GM18502 (cell line): ENCODE results near the gene PANK1.
A peak's percentile ranks its signal among the peaks of the same experiment; 100 is the strongest.

Experiments used
- ATAC-seq: cut with Tn5 transposase; IDR thresholded peaks from one replicate; pipeline ENCODE4 v1.9.1; 2021; ENCODE audit warnings: mild to moderate bottlenecking; ENCODE audit not compliant: unreplicated experiment, poor library complexity

PANK1 gene

DNA sequence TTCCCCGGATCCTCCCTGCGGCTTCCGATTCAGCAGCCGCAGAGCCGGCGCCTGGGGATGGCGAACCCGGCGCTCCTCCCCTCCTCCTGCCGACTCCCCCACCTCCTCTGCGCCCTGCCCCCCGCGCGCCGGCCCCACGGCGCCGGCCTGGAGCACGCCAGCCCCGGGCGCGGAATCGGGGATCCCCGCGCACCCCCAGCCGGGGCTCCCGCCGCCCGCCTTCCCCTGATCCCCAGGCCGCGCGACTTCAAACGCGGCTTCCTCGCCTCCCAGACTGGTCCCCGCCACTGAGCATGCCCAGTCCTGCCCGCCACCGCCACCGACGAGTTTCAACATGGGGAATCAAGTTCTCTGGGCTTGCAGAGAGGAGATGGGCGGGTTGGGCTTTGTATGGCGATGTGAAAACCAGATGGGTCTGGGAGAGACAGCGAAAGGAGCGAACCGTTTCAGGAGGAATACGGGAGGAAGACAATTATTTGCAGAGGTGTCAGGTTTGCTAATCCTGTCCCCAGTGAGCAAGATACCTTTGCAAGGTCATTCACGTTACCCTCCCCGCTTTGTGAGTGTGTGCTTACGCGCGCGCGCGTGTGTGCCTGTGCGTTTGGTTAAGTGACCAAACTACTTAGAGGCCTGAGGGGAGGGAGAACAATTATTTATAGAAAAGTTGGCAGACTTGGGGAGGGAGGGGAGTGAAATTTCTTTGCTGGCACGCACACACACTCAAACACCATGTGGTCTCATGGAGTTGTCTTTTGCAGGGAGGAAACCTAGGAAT, at the start of gene PANK1:
Gene PANK1 (minus strand): TSS at position 276 of the 775 bp plus-strand sequence. CDS start 351 bp downstream, outside the sequence.
- peak; percentile 52 for ATAC-seq

DNA sequence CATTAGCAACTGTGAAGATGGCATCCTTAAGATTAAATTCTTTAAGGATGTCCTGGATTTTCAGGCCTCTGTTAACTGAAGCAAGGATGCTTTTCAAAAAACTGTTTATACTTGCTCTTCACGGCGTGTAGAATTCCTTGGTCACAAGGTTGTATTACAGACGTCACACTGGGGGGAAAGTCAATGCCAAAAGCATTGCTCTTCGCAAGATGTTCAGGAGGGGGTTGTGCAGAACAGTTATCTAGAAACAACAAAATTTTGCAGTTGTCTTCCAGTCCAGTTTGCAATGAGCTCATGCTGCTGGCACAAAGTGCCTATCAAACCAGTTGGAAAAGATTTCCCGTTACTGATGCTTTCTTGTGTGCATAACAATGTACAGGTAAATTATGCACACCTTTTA, 48.1 kb upstream of the PANK1 start:
- ATAC-seq, result no peak

DNA sequence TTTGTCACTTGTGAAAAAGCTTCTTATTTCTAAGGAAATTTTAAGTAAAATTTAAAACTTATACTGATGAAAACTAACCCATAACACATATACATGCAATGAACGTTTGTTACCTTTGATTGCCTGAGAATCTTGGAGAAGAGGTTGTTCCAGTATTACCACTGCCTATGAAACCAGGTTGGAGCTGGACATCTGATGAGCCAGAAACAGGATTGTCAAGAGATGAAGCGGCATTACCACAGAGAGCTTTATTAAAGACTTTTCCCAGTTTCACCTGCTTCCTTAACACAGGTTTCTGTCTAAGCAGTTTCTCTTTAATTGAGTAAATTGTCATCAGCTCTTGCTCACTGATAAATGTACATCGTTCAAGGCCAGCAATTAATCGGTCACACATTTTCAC, 47.4 kb upstream of the PANK1 start:
- no peak for ATAC-seq

GRCh38 chr10:89690027-89690426, 45.0 kb upstream of the PANK1 start:
- no peak for ATAC-seq

- ATAC-seq, result no peak
These were observed 40.9 kb upstream of the PANK1 start for GRCh38 chr10:89685936-89686335.

GRCh38 chr10:89684604-89685003, 39.6 kb upstream of the PANK1 start:
- no peak for ATAC-seq

GRCh38 chr10:89683883-89684282, 38.8 kb upstream of the PANK1 start:
- ATAC-seq, result no peak

DNA sequence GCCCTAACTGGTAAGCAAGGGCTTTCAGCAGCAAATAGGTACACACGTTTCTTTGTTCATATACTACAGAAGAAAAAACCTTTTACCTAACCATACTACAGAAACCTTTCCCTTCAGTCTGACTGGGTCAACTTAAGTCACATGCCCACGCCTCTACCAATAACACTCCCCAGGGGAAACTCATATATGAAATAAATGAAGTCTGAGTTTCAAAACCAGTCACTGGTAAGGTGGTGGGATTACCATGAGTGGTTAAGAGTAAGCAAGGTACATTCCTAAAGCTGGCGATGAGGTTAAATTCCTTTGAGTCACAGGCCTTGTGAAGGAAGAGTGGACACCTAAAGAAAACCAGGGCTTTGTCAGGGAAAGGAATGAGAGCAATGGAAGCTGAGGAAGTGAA, 34.9 kb upstream of the PANK1 start:
- no peak for ATAC-seq

GRCh38 chr10:89677341-89677740, 32.3 kb upstream of the PANK1 start:
- no peak for ATAC-seq

DNA sequence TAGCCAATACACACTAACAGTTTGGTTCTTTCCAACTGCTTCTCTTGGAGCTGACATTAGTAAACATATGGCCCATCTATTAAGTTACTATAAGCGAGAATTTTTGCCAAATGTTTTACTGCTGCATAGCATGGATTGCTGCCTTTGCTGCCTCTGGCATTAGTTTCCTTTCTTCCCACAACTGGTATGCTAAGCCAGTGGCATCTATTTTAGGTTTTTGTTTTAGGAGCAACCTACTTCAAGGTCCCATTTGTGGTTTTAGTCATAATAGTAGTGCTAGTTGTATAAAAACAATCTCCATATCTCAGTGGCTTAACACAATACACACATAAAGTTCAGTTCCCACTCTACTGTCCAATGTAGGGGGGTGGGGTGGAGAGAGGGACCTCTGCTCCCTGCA, 25.9 kb upstream of the PANK1 start:
- no peak for ATAC-seq

DNA sequence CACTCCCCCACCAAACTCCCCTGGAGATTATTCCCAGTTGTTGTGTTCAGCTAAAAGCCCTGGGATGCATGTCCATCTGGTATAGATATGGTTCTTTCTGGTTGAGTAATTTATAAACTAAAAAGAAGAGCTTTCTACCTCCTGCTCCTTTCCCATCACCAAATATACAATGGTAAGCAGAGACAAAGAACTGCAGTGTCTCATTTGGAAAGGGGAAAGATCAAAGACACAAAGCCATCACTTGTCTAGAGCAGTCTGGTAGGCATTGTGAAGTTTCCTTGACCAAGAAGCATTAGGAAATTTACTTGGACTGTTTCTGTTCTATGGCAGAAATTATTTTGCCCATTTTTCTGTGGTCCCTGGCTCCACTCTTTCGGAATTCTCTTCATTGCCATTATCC, 24.9 kb upstream of the PANK1 start:
- no peak for ATAC-seq

- ATAC-seq, result no peak
These were observed 23.5 kb upstream of the PANK1 start for GRCh38 chr10:89668386-89669071.

DNA sequence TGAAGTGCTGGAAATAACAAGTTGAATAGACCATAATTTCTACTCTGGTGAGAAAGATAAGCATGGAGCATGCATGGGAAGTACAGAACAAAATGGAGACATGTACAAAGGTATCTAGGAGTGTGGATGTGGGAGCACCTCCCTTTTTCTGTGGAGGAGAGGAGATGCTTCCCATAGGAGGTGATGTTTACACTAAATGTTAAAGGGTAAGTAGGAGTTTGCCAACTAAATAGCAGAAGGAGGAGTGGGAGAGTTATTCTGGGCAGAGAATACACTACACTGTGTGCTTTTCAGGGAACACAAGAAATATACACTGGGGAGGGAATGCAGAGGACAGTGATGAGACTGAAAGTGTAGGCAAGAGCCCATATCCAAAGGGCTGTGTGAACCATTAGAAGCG, 21.1 kb upstream of the PANK1 start:
- no peak for ATAC-seq

- ATAC-seq, result no peak
These were observed 20.3 kb upstream of the PANK1 start for GRCh38 chr10:89665302-89665701.

GRCh38 chr10:89664203-89664602, 19.2 kb upstream of the PANK1 start:
- no peak for ATAC-seq

- no peak for ATAC-seq
These were observed 18.1 kb upstream of the PANK1 start for GRCh38 chr10:89663144-89663543.

GRCh38 chr10:89662596-89662995, 17.6 kb upstream of the PANK1 start:
- no peak for ATAC-seq

DNA sequence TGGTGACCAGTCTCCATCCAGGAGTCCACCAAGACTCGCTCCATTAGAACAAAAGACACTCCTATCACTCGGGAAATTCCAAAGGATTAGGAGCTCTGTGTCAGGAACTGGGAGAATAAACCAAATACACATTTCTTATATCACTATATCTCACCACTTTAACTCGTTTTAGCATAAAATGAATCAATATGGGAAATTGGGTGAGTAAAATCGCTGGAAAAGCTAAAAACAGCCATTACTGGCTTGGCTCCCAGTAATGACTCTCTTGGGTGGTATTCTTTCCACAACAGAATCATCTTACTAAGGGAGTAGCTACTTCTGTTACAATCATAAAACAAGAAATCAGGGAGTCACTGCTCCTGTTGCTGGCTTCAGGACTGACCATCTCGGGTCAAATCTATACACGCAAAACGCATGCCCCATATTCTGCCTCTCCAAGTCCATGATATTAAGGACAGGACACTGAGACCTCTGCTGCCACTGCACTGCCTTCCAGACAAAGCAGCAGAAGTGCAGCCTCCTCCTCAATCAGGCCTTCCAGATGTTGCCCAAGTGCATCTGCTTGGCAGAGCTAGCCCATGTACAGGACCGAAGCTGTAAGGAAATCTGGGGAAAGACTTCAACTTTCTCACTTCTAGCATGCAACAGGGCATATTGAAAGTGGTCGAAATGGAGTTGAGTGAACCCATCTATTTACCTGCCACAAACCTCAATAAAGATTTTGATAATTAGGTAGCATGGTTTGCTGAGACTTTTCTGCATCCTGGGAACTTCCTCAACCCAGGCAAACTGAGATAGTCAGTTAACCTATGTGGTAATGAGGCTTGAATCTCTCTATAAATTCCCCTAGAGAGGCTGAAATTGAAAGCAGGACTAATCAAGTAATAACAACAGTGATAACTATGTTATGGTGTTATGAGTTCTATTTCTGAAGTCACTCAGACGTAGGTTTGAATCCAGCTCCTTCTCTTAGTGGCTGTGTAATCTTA, 14.4 kb upstream of the PANK1 start:
- no peak for ATAC-seq

GRCh38 chr10:89657302-89657701, 12.3 kb upstream of the PANK1 start:
- no peak for ATAC-seq

- no peak for ATAC-seq
These were observed 10.7 kb upstream of the PANK1 start for GRCh38 chr10:89655722-89656121.

- peak; percentile 55 for ATAC-seq
These were observed 8.4 kb upstream of the PANK1 start for GRCh38 chr10:89653410-89653869.
